ENCODE data around the gene TRIM65.
A peak's percentile ranks its signal among the peaks of the same experiment; 100 is the strongest.

TRIM65 gene

GRCh38 chr17:75898065-75898464, 1.3 kb upstream of the TRIM65 start:
- H3K4me2 ChIP-seq (ENCODE audit: low read depth, low read length): no peak overlapping the region

GRCh38 chr17:75897160-75898019, 639 bp upstream of the TRIM65 start:
- no peak for DNase-seq
- H3K36me3 ChIP-seq (replicated peaks; ENCODE audit: insufficient read depth, low read length): no peaks in the 10 kb centered on the region
- peak overlapping the region; percentile 47; the same call in 1 of the 2 replicates for H2AFZ ChIP-seq (ENCODE audit: low read length)
- peaks cover 6% of the 10 kb centered on the region for H3K4me1 ChIP-seq (ENCODE audit: low read length)
- no peaks in the 10 kb centered on the region for H3K9me2 ChIP-seq (replicated peaks; ENCODE audit: insufficient read depth, low read length)
- H4K20me1 ChIP-seq (ENCODE audit: insufficient read depth, low read length): no peaks in the 10 kb centered on the region
- peaks cover 12% of the 10 kb centered on the region for H3F3A ChIP-seq (ENCODE audit: insufficient read depth, low read length)
- H3K27me3 ChIP-seq (replicated peaks; ENCODE audit: insufficient read depth, low read length): no peaks in the 10 kb centered on the region
- H3K4me3 ChIP-seq (ENCODE audit: low read length): no peak overlapping the region
- H3K27ac ChIP-seq (ENCODE audit: low read length): no peak overlapping the region
- H3K79me2 ChIP-seq (ENCODE audit: low read length): peaks cover 31% of the 10 kb centered on the region
- H3K4me2 ChIP-seq (ENCODE audit: low read depth, low read length): peak overlapping the region; percentile 27; the same call in 1 of the 2 replicates
- no peak for TF ChIP-seq CTCF (IDR thresholded peaks at IDR 0.05; ENCODE audit: low read length)
- TF ChIP-seq EZH2 (optimal IDR thresholded peaks at IDR 0.05; ENCODE audit: low read depth, low read length): no peak
- TF ChIP-seq EZH2phosphoT487 (IDR thresholded peaks at IDR 0.05; ENCODE audit: low read length): no peak
- H3K9me3 ChIP-seq (replicated peaks; ENCODE audit: insufficient read depth, low read length): no peaks in the 10 kb centered on the region
- H3K9ac ChIP-seq (ENCODE audit: low read length): no peak overlapping the region

More at GRCh38 chr17:75898065-75898464, 1.3 kb upstream of the TRIM65 start:
- H2AFZ ChIP-seq (ENCODE audit: low read length): no peak overlapping the region
- H3K9me2 ChIP-seq (replicated peaks; ENCODE audit: insufficient read depth, low read length): no peaks in the 10 kb centered on the region
- no peaks in the 10 kb centered on the region for H4K20me1 ChIP-seq (ENCODE audit: insufficient read depth, low read length)
- no peak for TF ChIP-seq CTCF (IDR thresholded peaks at IDR 0.05; ENCODE audit: low read length)
- no peak for TF ChIP-seq EZH2phosphoT487 (IDR thresholded peaks at IDR 0.05; ENCODE audit: low read length)
- no peak for TF ChIP-seq EZH2 (optimal IDR thresholded peaks at IDR 0.05; ENCODE audit: low read depth, low read length)
- H3F3A ChIP-seq (ENCODE audit: insufficient read depth, low read length): peaks cover 12% of the 10 kb centered on the region
- no peak overlapping the region for H3K27ac ChIP-seq (ENCODE audit: low read length)
- H3K9me3 ChIP-seq (replicated peaks; ENCODE audit: insufficient read depth, low read length): no peaks in the 10 kb centered on the region
- no peaks in the 10 kb centered on the region for H3K27me3 ChIP-seq (replicated peaks; ENCODE audit: insufficient read depth, low read length)
- no peak overlapping the region for H3K4me3 ChIP-seq (ENCODE audit: low read length)
- no peak overlapping the region for H3K9ac ChIP-seq (ENCODE audit: low read length)
- H3K4me1 ChIP-seq (ENCODE audit: low read length): peaks cover 6% of the 10 kb centered on the region
- no peaks in the 10 kb centered on the region for H3K36me3 ChIP-seq (replicated peaks; ENCODE audit: insufficient read depth, low read length)
- peaks cover 37% of the 10 kb centered on the region for H3K79me2 ChIP-seq (ENCODE audit: low read length)
- DNase-seq: no peak

GRCh38 chr17:75895370-75896155, 1.2 kb downstream of the TRIM65 start:
- no peaks in the 10 kb centered on the region for H3K9me3 ChIP-seq (replicated peaks; ENCODE audit: insufficient read depth, low read length)
- no peaks in the 10 kb centered on the region for H3K27me3 ChIP-seq (replicated peaks; ENCODE audit: insufficient read depth, low read length)
- TF ChIP-seq EZH2 (optimal IDR thresholded peaks at IDR 0.05; ENCODE audit: low read depth, low read length): no peak
- peak; percentile 32 for TF ChIP-seq CTCF (IDR thresholded peaks at IDR 0.05; ENCODE audit: low read length)
- H3K4me2 ChIP-seq (ENCODE audit: low read depth, low read length): peak overlapping the region; percentile 93
- H3K79me2 ChIP-seq (ENCODE audit: low read length): peaks cover 22% of the 10 kb centered on the region
- H3K27ac ChIP-seq (ENCODE audit: low read length): no peak overlapping the region
- peaks cover 6% of the 10 kb centered on the region for H3K4me1 ChIP-seq (ENCODE audit: low read length)
- H3K9me2 ChIP-seq (replicated peaks; ENCODE audit: insufficient read depth, low read length): no peaks in the 10 kb centered on the region
- H3K4me3 ChIP-seq (ENCODE audit: low read length): peak overlapping the region; percentile 80
- no peak for DNase-seq
- peak overlapping the region; percentile 88; the same call in 1 of the 2 replicates for H3K9ac ChIP-seq (ENCODE audit: low read length)
- no peaks in the 10 kb centered on the region for H3K36me3 ChIP-seq (replicated peaks; ENCODE audit: insufficient read depth, low read length)
- H3F3A ChIP-seq (ENCODE audit: insufficient read depth, low read length): peaks cover 12% of the 10 kb centered on the region
- no peak overlapping the region for H2AFZ ChIP-seq (ENCODE audit: low read length)
- no peaks in the 10 kb centered on the region for H4K20me1 ChIP-seq (ENCODE audit: insufficient read depth, low read length)
